Testis (tissue), 3 donors: ENCODE results near the gene CFAP90. TPM values are rescaled to one million over a fixed set of nuclear protein-coding genes. Genes with fewer than 3 reads are reported as not detected.
A peak's percentile ranks its signal among the peaks of the same experiment; 100 is the strongest.

Source experiments
- DNase-seq: peaks from one replicate; pipeline ENCODE4 v3.0.0-alpha.2; 2019
- H3K27ac ChIP-seq, 2 donors: fragments of 200-600 bp; sonication (generic); one replicate each; pipeline ENCODE4 v1.5.1; 2019
- H3K27me3 ChIP-seq: fragments of 200-600 bp; sonication (generic); one replicate; pipeline ENCODE4 v1.5.1; 2019
- H3K36me3 ChIP-seq: fragments of 200-600 bp; sonication (generic); one replicate; pipeline ENCODE4 v1.5.1; 2017; ENCODE audit warnings: low read depth; ENCODE audit errors: missing control alignments
- H3K4me1 ChIP-seq: fragments of 200-600 bp; sonication (generic); one replicate; pipeline ENCODE4 v1.5.1; 2019
- H3K4me3 ChIP-seq, 2 donors: fragments of 200-600 bp; sonication (generic); one replicate each; pipeline ENCODE4 v1.5.1; 2017 to 2019
- H3K9me3 ChIP-seq: fragments of 200-600 bp; sonication (generic); one replicate; pipeline ENCODE4 v1.5.1; 2017
- CTCF ChIP-seq, 3 experiments: fragments of 450-650 bp in 2 of 3; fragments of 200-600 bp in 1 of 3; sonication (generic) in 1 of 3; IDR thresholded peaks; one replicate each; pipeline ENCODE4 v1.5.1; 2016 to 2019; ENCODE audit warnings: antibody characterized with exemption in 3 of 3, mild to moderate bottlenecking in 2 of 3, moderate library complexity in 1 of 3
- POLR2A ChIP-seq: fragments of 450-650 bp; IDR thresholded peaks from one replicate; pipeline ENCODE4 v1.6.1; 2017; ENCODE audit warnings: antibody characterized with exemption, mild to moderate bottlenecking, moderate library complexity
- WGBS, 2 donors: methylation state at CpG; one replicate each; pipeline ENCODE4 v1.1.5; 2018; 5-methylcytosine and 5-hydroxymethylcytosine counted together
- intact Hi-C: fragments of 100-400 bp; cut with DNase I; formaldehyde crosslinking; loops from one replicate; pipeline ENCODE4 v1.15.1; 2023; ENCODE audit warnings: low total_unique reads
- polyA plus RNA-seq: library from polyadenylated mRNA; stranded (reverse); fragments of 350-450 nt; fragmentation: Illumina TruSeq; extraction: RNeasy Lipid Tissue Mini Kit (QIAGEN cat#74804); gene quantifications from one replicate; pipeline ENCODE4 v1.2.3, GENCODE V29; 2014; ENCODE audit warnings: low read depth, low replicate concordance; ENCODE audit not compliant: insufficient read depth
- total RNA-seq, 2 donors: library from RNA; depleted of rRNA; stranded (reverse); fragments of >200 nt; gene quantifications; one replicate each; pipeline ENCODE4 v1.2.3, GENCODE V29; 2016

CFAP90 gene
- total and polyA plus RNA-seq, 3 donors from 2014 or later, result 12.2 to 55.2 (median 33.0) TPM

GRCh38 chr5:7869474-7870136 lies 18.7 kb upstream of the CFAP90 start:
- peak overlapping the region; percentile 87 to 90 for H3K27ac ChIP-seq

GRCh38 chr5:7868773-7869473 lies 18.0 kb upstream of the CFAP90 start, which contains the start of the genes FASTKD3 and MTRR:
TSS of gene FASTKD3 (minus strand) at chr5:7869031. CDS start at chr5:7868083, 948 bp downstream.
TSS of gene MTRR (plus strand) at chr5:7869148. CDS start at chr5:7870795, 1,647 bp downstream.
- DNase-seq, result peak; percentile 97
- peaks cover 11% of the 10 kb centered on the region for H3K4me1 ChIP-seq
- TF ChIP-seq CTCF (IDR thresholded peaks at IDR 0.05), result no peak

More at GRCh38 chr5:7869474-7870136, 18.7 kb upstream of the CFAP90 start:
- peak overlapping the region; percentile 97 for H3K4me3 ChIP-seq
- H3K36me3 ChIP-seq, result no peaks in the 10 kb centered on the region
- intact Hi-C loops, result no loop called here
- peaks cover 11% of the 10 kb centered on the region for H3K4me1 ChIP-seq
- H3K9me3 ChIP-seq, result no peaks in the 10 kb centered on the region
- 1 to 2% methylated on average over 10 to 41 of the region's 41 CpGs for WGBS, 2 donors
- H3K27me3 ChIP-seq, result no peaks in the 10 kb centered on the region
- DNase-seq, result peak; percentile 33
- TF ChIP-seq POLR2A (no peak), CTCF (IDR thresholded peaks at IDR 0.05) (no peak)

GRCh38 chr5:7868427-7868772 lies 17.5 kb upstream of the CFAP90 start:
- Histone ChIP-seq H3K9me3 (no peaks in the 10 kb centered on the region), H3K27me3 (no peaks in the 10 kb centered on the region), H3K4me1 (peaks cover 11% of the 10 kb centered on the region), H3K4me3 (peak overlapping the region; percentile 97), H3K36me3 (no peaks in the 10 kb centered on the region), H3K27ac (peak overlapping the region; percentile 87 to 90)
- TF ChIP-seq POLR2A (no peak), CTCF (IDR thresholded peaks at IDR 0.05) (no peak)
- 0% methylated on average over 8 of the region's 8 CpGs for WGBS, 2 donors
- intact Hi-C loops, result no loop called here
- no peak for DNase-seq

More at GRCh38 chr5:7868773-7869473, 18.0 kb upstream of the CFAP90 start, which contains the start of the genes FASTKD3 and MTRR:
- Histone ChIP-seq H3K9me3 (no peaks in the 10 kb centered on the region), H3K27ac (peak within 1 kb of the TSS; percentile 87 to 90), H3K36me3 (no peaks in the 10 kb centered on the region), H3K4me3 (peak within 1 kb of the TSS; percentile 97), H3K27me3 (no peaks in the 10 kb centered on the region)
- 0% methylated on average over 31 to 52 of the region's 83 CpGs for WGBS, 2 donors
- intact Hi-C loops, result no loop called here

- Histone ChIP-seq H3K4me1 (peaks cover 11% of the 10 kb centered on the region), H3K9me3 (no peaks in the 10 kb centered on the region), H3K27me3 (no peaks in the 10 kb centered on the region), H3K27ac (no peak overlapping the region), H3K4me3 (no peak overlapping the region), H3K36me3 (no peaks in the 10 kb centered on the region)
- no peak for DNase-seq
- 55 to 57% methylated on average over 3 of the region's 3 CpGs for WGBS, 2 donors
- no peak for TF ChIP-seq CTCF (IDR thresholded peaks at IDR 0.05)
- no peak for TF ChIP-seq POLR2A
- intact Hi-C loops, result no loop called here
These were observed 16.3 kb upstream of the CFAP90 start for GRCh38 chr5:7867260-7867659.
